HEK293 (cell line): Measurements from ENCODE around the gene CDK11A.

ENCODE experiments used
- CTCF ChIA-PET: fragments of 350-600 bp; formaldehyde crosslinking; extraction: SDS; loops from one replicate; lab custom pipeline; 2021; ENCODE audit warnings: antibody characterized with exemption; lab: Yijun Ruan, JAX
- POLR2A ChIA-PET: fragments of 300-600 bp; formaldehyde crosslinking; extraction: SDS; loops from one replicate; lab custom pipeline; 2020; ENCODE audit warnings: antibody characterized with exemption, inconsistent platforms; lab: Yijun Ruan, JAX
- H3K27ac ChIP-seq: fragments of 200-500 bp; sonication (Bioruptor generic); 2 replicates; pipeline ENCODE4 v1.5.1; 2014; ENCODE audit warnings: low read depth, low read length, control low read depth, inconsistent platforms; ENCODE audit errors: extremely low read depth
- H3K36me3 ChIP-seq, 2 experiments: fragments of 200-500 bp in 1 of 2; sonication (Bioruptor generic) in 1 of 2; 1 replicate in 1 of 2; 2 replicates in 1 of 2; pipeline ENCODE4 v1.5.1; 2014 to 2017; ENCODE audit warnings: inconsistent platforms in 2 of 2, low read length in 2 of 2; ENCODE audit not compliant: control insufficient read depth in 2 of 2, insufficient read depth in 1 of 2
- H3K4me1 ChIP-seq: fragments of 200-500 bp; sonication (Bioruptor generic); 2 replicates; pipeline ENCODE4 v1.5.1; 2014; ENCODE audit warnings: mild to moderate bottlenecking, low read length, inconsistent platforms; ENCODE audit not compliant: control insufficient read depth, insufficient read depth
- H3K4me3 ChIP-seq: 2 replicates; pipeline ENCODE4 v1.5.1; 2011; ENCODE audit warnings: low read depth, mild to moderate bottlenecking, control low read depth, low read length, moderate library complexity
- H3K9me3 ChIP-seq: fragments of 200-500 bp; sonication (Bioruptor generic); 2 replicates; pipeline ENCODE4 v1.5.1; 2014; ENCODE audit warnings: low read depth, low read length, inconsistent platforms; ENCODE audit not compliant: control insufficient read depth, insufficient read depth
- ELK4 ChIP-seq: IDR thresholded peaks from 2 replicates; pipeline ENCODE4 v1.6.1; 2011; ENCODE audit warnings: mild to moderate bottlenecking, low read depth, low read length, borderline replicate concordance
- GLI2 ChIP-seq: fragments of 450-650 bp; formaldehyde crosslinking; IDR thresholded peaks from 2 replicates; pipeline ENCODE4; 2017; ENCODE audit warnings: missing biosample characterization, missing genetic modification characterization, low read depth, borderline replicate concordance
- GLIS1 ChIP-seq: fragments of 450-650 bp; formaldehyde crosslinking; IDR thresholded peaks from 2 replicates; pipeline ENCODE4 v1.5.1; 2016; ENCODE audit warnings: missing biosample characterization, missing genetic modification characterization
- GLIS2 ChIP-seq: fragments of 450-650 bp; formaldehyde crosslinking; IDR thresholded peaks from 2 replicates; pipeline ENCODE4 v1.5.1; 2016; ENCODE audit warnings: missing biosample characterization, missing genetic modification characterization
- MYNN ChIP-seq: fragments of 450-650 bp; formaldehyde crosslinking; IDR thresholded peaks from 2 replicates; pipeline ENCODE4 v1.5.1; 2016; ENCODE audit warnings: missing biosample characterization, missing genetic modification characterization, borderline replicate concordance
- OVOL3 ChIP-seq: fragments of 450-650 bp; formaldehyde crosslinking; IDR thresholded peaks from 2 replicates; pipeline ENCODE4 v1.5.1; 2016; ENCODE audit warnings: missing biosample characterization, missing genetic modification characterization
- RBAK ChIP-seq: fragments of 450-650 bp; formaldehyde crosslinking; IDR thresholded peaks from 2 replicates; pipeline ENCODE4 v1.5.1; 2016; ENCODE audit warnings: missing biosample characterization, missing genetic modification characterization
- ZBTB26 ChIP-seq: fragments of 450-650 bp; formaldehyde crosslinking; optimal IDR thresholded peaks from 2 replicates; pipeline ENCODE3; 2016; ENCODE audit warnings: missing biosample characterization, mild to moderate bottlenecking, missing genetic modification characterization
- ZBTB49 ChIP-seq: fragments of 450-650 bp; formaldehyde crosslinking; IDR thresholded peaks from 2 replicates; pipeline ENCODE4 v1.5.1; 2016; ENCODE audit warnings: missing biosample characterization, missing genetic modification characterization, low read depth
- ZBTB6 ChIP-seq: fragments of 450-650 bp; formaldehyde crosslinking; IDR thresholded peaks from 2 replicates; pipeline ENCODE4 v1.5.1; 2017; ENCODE audit warnings: missing biosample characterization, missing genetic modification characterization
- ZNF140 ChIP-seq: fragments of 450-650 bp; formaldehyde crosslinking; IDR thresholded peaks from 2 replicates; pipeline ENCODE4 v1.5.1; 2016; ENCODE audit warnings: missing biosample characterization, missing genetic modification characterization
- ZNF239 ChIP-seq: fragments of 450-650 bp; formaldehyde crosslinking; IDR thresholded peaks from 2 replicates; pipeline ENCODE4 v1.5.1; 2016; ENCODE audit warnings: missing biosample characterization, missing genetic modification characterization
- ZNF26 ChIP-seq: fragments of 450-650 bp; formaldehyde crosslinking; IDR thresholded peaks from 2 replicates; pipeline ENCODE4 v1.5.1; 2016; ENCODE audit warnings: missing biosample characterization, missing genetic modification characterization
- ZNF266 ChIP-seq: fragments of 450-650 bp; formaldehyde crosslinking; IDR thresholded peaks from 2 replicates; pipeline ENCODE4 v1.5.1; 2016; ENCODE audit warnings: missing biosample characterization, missing genetic modification characterization, low read depth
- ZNF324 ChIP-seq: fragments of 450-650 bp; formaldehyde crosslinking; IDR thresholded peaks from 2 replicates; pipeline ENCODE4 v1.5.1; 2016; ENCODE audit warnings: missing biosample characterization, missing genetic modification characterization
- ZNF366 ChIP-seq: fragments of 450-650 bp; formaldehyde crosslinking; conservative IDR thresholded peaks from 2 replicates; pipeline ENCODE4 v1.5.1; 2016; ENCODE audit warnings: missing biosample characterization, missing genetic modification characterization
- ZNF404 ChIP-seq: fragments of 450-650 bp; formaldehyde crosslinking; IDR thresholded peaks from 2 replicates; pipeline ENCODE4 v1.5.1; 2017; ENCODE audit warnings: missing biosample characterization, missing genetic modification characterization
- ZNF426 ChIP-seq: fragments of 450-650 bp; formaldehyde crosslinking; IDR thresholded peaks from 2 replicates; pipeline ENCODE4 v1.5.1; 2017; ENCODE audit warnings: missing biosample characterization, missing genetic modification characterization, mild to moderate bottlenecking, inconsistent platforms, moderate library complexity
- ZNF530 ChIP-seq: fragments of 450-650 bp; formaldehyde crosslinking; IDR thresholded peaks from 2 replicates; pipeline ENCODE4 v1.5.1; 2016; ENCODE audit warnings: low read depth, missing biosample characterization, missing genetic modification characterization
- ZNF544 ChIP-seq: fragments of 450-650 bp; formaldehyde crosslinking; IDR thresholded peaks from 2 replicates; pipeline ENCODE4 v1.5.0; 2017; ENCODE audit warnings: missing biosample characterization, missing genetic modification characterization
- ZNF558 ChIP-seq: fragments of 450-650 bp; formaldehyde crosslinking; IDR thresholded peaks from 2 replicates; pipeline ENCODE4 v1.5.1; 2016; ENCODE audit warnings: missing biosample characterization, missing genetic modification characterization
- ZNF660 ChIP-seq: fragments of 450-650 bp; IDR thresholded peaks from 2 replicates; pipeline ENCODE4 v1.5.1; 2018; ENCODE audit warnings: missing biosample characterization, mild to moderate bottlenecking, missing genetic modification characterization
- ZNF670 ChIP-seq: fragments of 450-650 bp; formaldehyde crosslinking; IDR thresholded peaks from 2 replicates; pipeline ENCODE4 v1.5.1; 2016; ENCODE audit warnings: missing biosample characterization, missing genetic modification characterization, low read depth
- ZNF791 ChIP-seq: fragments of 450-650 bp; formaldehyde crosslinking; IDR thresholded peaks from 2 replicates; pipeline ENCODE4 v1.5.1; 2016; ENCODE audit warnings: missing biosample characterization, missing genetic modification characterization
- ZSCAN18 ChIP-seq: fragments of 450-650 bp; formaldehyde crosslinking; IDR thresholded peaks from 2 replicates; pipeline ENCODE4 v1.5.1; 2016; ENCODE audit warnings: missing biosample characterization, missing genetic modification characterization
- ZSCAN30 ChIP-seq: fragments of 450-650 bp; IDR thresholded peaks from 2 replicates; pipeline ENCODE4 v1.5.1; 2018; ENCODE audit warnings: missing biosample characterization, mild to moderate bottlenecking, missing genetic modification characterization, moderate library complexity

Gene CDK11A

GRCh38 chr1:1758059-1758621 is 34.0 kb upstream of the CDK11A start:
- Histone ChIP-seq H3K4me1 (no peaks in the 10 kb centered on the region), H3K9me3 (no peaks in the 10 kb centered on the region), H3K4me3 (no peak overlapping the region), H3K27ac (no peak overlapping the region), H3K36me3 (peaks cover 0 to 100% of the 10 kb centered on the region in 2 experiments; a peak in 2 of 3 replicates)
- ChIA-PET POLR2A (interaction anchor here (1.6 kb wide), 1 partner anchor 151 kb away, joined by 4 read pairs; no protein-coding TSS in a partner anchor), CTCF (no interaction called here)
- TF ChIP-seq ZBTB49 (tag by site-specific recombination) (no peak), RBAK (tag by site-specific recombination) (no peak), ZNF266 (tag by site-specific recombination) (no peak), OVOL3 (tag by site-specific recombination) (no peak), MYNN (tag by site-specific recombination) (no peak), ZNF426 (tag by site-specific recombination) (no peak), ZNF324 (tag by site-specific recombination) (no peak), ZSCAN30 (tag by site-specific recombination) (no peak), ZNF660 (tag by site-specific recombination) (no peak), GLIS1 (tag by site-specific recombination) (no peak), ZNF558 (tag by site-specific recombination) (no peak), GLIS2 (tag by site-specific recombination) (no peak)

GRCh38 chr1:1757422-1758058 is 33.4 kb upstream of the CDK11A start:
- Histone ChIP-seq H3K9me3 (no peaks in the 10 kb centered on the region), H3K4me1 (no peaks in the 10 kb centered on the region), H3K36me3 (peaks cover 0 to 100% of the 10 kb centered on the region in 2 experiments; a peak in 2 of 3 replicates), H3K4me3 (no peak overlapping the region), H3K27ac (no peak overlapping the region)
- POLR2A ChIA-PET: interaction anchor here (1.6 kb wide), 1 partner anchor 151 kb away, joined by 4 read pairs; no protein-coding TSS in a partner anchor
- CTCF ChIA-PET: no interaction called here
- TF ChIP-seq ZNF239 (no peak), ZSCAN18 (no peak), ZNF660 (tag by site-specific recombination) (no peak), ZNF26 (tag by site-specific recombination) (no peak), ZNF404 (no peak), ZNF140 (tag by site-specific recombination) (no peak), ZBTB6 (tag by site-specific recombination) (no peak), ZNF791 (tag by site-specific recombination) (no peak), ZNF366 (tag by site-specific recombination) (no peak), ZBTB26 (tag by site-specific recombination) (no peak), ELK4 (no peak), GLI2 (tag by site-specific recombination) (no peak), ZNF670 (tag by site-specific recombination) (no peak), ZNF530 (tag by site-specific recombination) (no peak), ZNF544 (tag by site-specific recombination) (no peak)
